ENCODE results near the gene TNIK. TPM values are rescaled to one million over a fixed set of nuclear protein-coding genes. Genes with fewer than 3 reads are reported as not detected.

Gene TNIK
- polyA plus RNA-seq, 1 of the 3 experiments (the other 2 are of a cell fraction) = 19.4 TPM

- Histone ChIP-seq H3K9me2 (no peaks in the 10 kb centered on the region), H3K4me3 (ENCODE audit: low read depth in 2 of 2, low read length in 1 of 2) (no peak overlapping the region), H3K79me2 (ENCODE audit: insufficient read depth) (peaks cover 4% of the 10 kb centered on the region; the same call in 1 of the 2 replicates), H3F3A (replicated peaks; ENCODE audit: insufficient read depth) (no peaks in the 10 kb centered on the region), H3K27me3 (ENCODE audit: insufficient read depth) (no peaks in the 10 kb centered on the region), H3K4me1 (ENCODE audit: control insufficient read depth in 1 of 2, insufficient read depth in 2 of 2, low read depth in 1 of 2, low read length in 1 of 2) (no peaks in the 10 kb centered on the region), H3K9ac (no peak overlapping the region), H3K27ac (ENCODE audit: low read depth in 2 of 2, low read length in 1 of 2) (no peak overlapping the region), H3K36me3 (replicated peaks in 1 of 2; ENCODE audit: control insufficient read depth in 1 of 2, insufficient read depth in 2 of 2, low read length in 1 of 2) (peaks cover 5 to 10% of the 10 kb centered on the region in 2 experiments), H3K4me2 (no peak overlapping the region), H2AFZ (ENCODE audit: low read depth) (no peak overlapping the region), H3K9me3 (no peaks in the 10 kb centered on the region), H4K20me1 (ENCODE audit: insufficient read depth) (no peaks in the 10 kb centered on the region)
- 96% methylated on average over 2 of the region's 2 CpGs for WGBS (ENCODE audit: low lambda C conversion rate)
- ChIA-PET CTCF (interaction anchor here (0.8 kb wide), 1 partner anchor 239 kb away, joined by 4 read pairs; the partner anchor contains the start of gene TNIK), POLR2A (no interaction called here)
- TF ChIP-seq GABPA (IDR thresholded peaks at IDR 0.05; ENCODE audit: low read depth) (no peak), ZBTB33 (IDR thresholded peaks at IDR 0.05; ENCODE audit: borderline replicate concordance, low read depth) (no peak), EP300 (IDR thresholded peaks at IDR 0.05; ENCODE audit: borderline replicate concordance in 1 of 2, low read depth in 1 of 2, low read length in 1 of 2) (no peak), MAX (IDR thresholded peaks at IDR 0.05; ENCODE audit: low read depth) (no peak), USF1 (IDR thresholded peaks at IDR 0.05; ENCODE audit: borderline replicate concordance, low read depth) (no peak), NFIC (IDR thresholded peaks at IDR 0.05; ENCODE audit: borderline replicate concordance) (no peak), MEF2A (IDR thresholded peaks at IDR 0.05; ENCODE audit: borderline replicate concordance, low read depth) (no peak), SIN3A (IDR thresholded peaks at IDR 0.05; ENCODE audit: borderline replicate concordance, low read depth, low read length) (no peak), JUND (IDR thresholded peaks at IDR 0.05) (no peak), TCF12 (IDR thresholded peaks at IDR 0.05) (no peak), POLR2AphosphoS5 (IDR thresholded peaks at IDR 0.05; ENCODE audit: low read depth, low read length) (no peak), TEAD4 (IDR thresholded peaks at IDR 0.05; ENCODE audit: borderline replicate concordance, insufficient read depth) (no peak), FOXJ3 (CRISPR knock-in tag; IDR thresholded peaks at IDR 0.05) (no peak), PBX3 (IDR thresholded peaks at IDR 0.05) (no peak), REST (IDR thresholded peaks at IDR 0.05; ENCODE audit: low read depth, low read length) (no peak), GATA2 (CRISPR knock-in tag; IDR thresholded peaks at IDR 0.05) (no peak), RFX5 (IDR thresholded peaks at IDR 0.05; ENCODE audit: low read length) (no peak), RAD21 (IDR thresholded peaks at IDR 0.05; ENCODE audit: low read length) (no peak), ELF1 (IDR thresholded peaks at IDR 0.05) (no peak), NRF1 (IDR thresholded peaks at IDR 0.05; ENCODE audit: low read depth, low read length) (no peak)
- no peak for DNase-seq
Measured at GRCh38 chr3:171221597-171221996, 238.6 kb downstream of the TNIK start.
